Measurements from ENCODE around the gene IFNA5.

The IFNA5 gene

GRCh38 chr9:21305213-21305612 lies at the start of gene IFNA5:
Gene IFNA5 (minus strand): TSS chr9:21305313. CDS start chr9:21305256, 57 bp downstream.
- Histone ChIP-seq H3F3A (ENCODE audit: insufficient read depth, low read length) (no peaks in the 10 kb centered on the region), H3K9ac (ENCODE audit: low read length) (no peak within 1 kb of the TSS), H3K4me3 (ENCODE audit: low read length) (no peak within 1 kb of the TSS), H3K27ac (ENCODE audit: low read length) (no peak within 1 kb of the TSS), H3K4me2 (ENCODE audit: low read depth, low read length) (no peak within 1 kb of the TSS), H3K79me2 (ENCODE audit: low read length) (no peaks in the 10 kb centered on the region), H3K4me1 (ENCODE audit: low read length) (no peaks in the 10 kb centered on the region), H3K27me3 (replicated peaks; ENCODE audit: insufficient read depth, low read length) (no peaks in the 10 kb centered on the region), H4K20me1 (ENCODE audit: insufficient read depth, low read length) (no peaks in the 10 kb centered on the region), H2AFZ (ENCODE audit: low read length) (no peak within 1 kb of the TSS), H3K36me3 (replicated peaks; ENCODE audit: insufficient read depth, low read length) (no peaks in the 10 kb centered on the region), H3K9me2 (replicated peaks; ENCODE audit: insufficient read depth, low read length) (no peaks in the 10 kb centered on the region), H3K9me3 (replicated peaks; ENCODE audit: insufficient read depth, low read length) (no peaks in the 10 kb centered on the region)
- TF ChIP-seq EZH2phosphoT487 (IDR thresholded peaks at IDR 0.05; ENCODE audit: low read length): no peak
- TF ChIP-seq CTCF (IDR thresholded peaks at IDR 0.05; ENCODE audit: low read length): no peak
- TF ChIP-seq EZH2 (optimal IDR thresholded peaks at IDR 0.05; ENCODE audit: low read depth, low read length): no peak
- DNase-seq: no peak

GRCh38 chr9:21350787-21351186 lies 45.7 kb upstream of the IFNA5 start, which contains the start of gene IFNA6:
Gene IFNA6 (minus strand): TSS chr9:21350887. CDS start chr9:21350887, 0 bp downstream.
- H4K20me1 ChIP-seq (ENCODE audit: insufficient read depth, low read length): no peaks in the 10 kb centered on the region
- no peak for TF ChIP-seq CTCF (IDR thresholded peaks at IDR 0.05; ENCODE audit: low read length)
- TF ChIP-seq EZH2phosphoT487 (IDR thresholded peaks at IDR 0.05; ENCODE audit: low read length): no peak
- no peak for TF ChIP-seq EZH2 (optimal IDR thresholded peaks at IDR 0.05; ENCODE audit: low read depth, low read length)

GRCh38 chr9:21348430-21348970 lies 43.4 kb upstream of the IFNA5 start:
- Histone ChIP-seq H3K36me3 (replicated peaks; ENCODE audit: insufficient read depth, low read length) (no peaks in the 10 kb centered on the region), H3K9me2 (replicated peaks; ENCODE audit: insufficient read depth, low read length) (no peaks in the 10 kb centered on the region), H2AFZ (ENCODE audit: low read length) (no peak overlapping the region), H4K20me1 (ENCODE audit: insufficient read depth, low read length) (no peaks in the 10 kb centered on the region), H3K9me3 (replicated peaks; ENCODE audit: insufficient read depth, low read length) (no peaks in the 10 kb centered on the region), H3K4me1 (ENCODE audit: low read length) (no peaks in the 10 kb centered on the region), H3K79me2 (ENCODE audit: low read length) (no peaks in the 10 kb centered on the region), H3K27me3 (replicated peaks; ENCODE audit: insufficient read depth, low read length) (no peaks in the 10 kb centered on the region), H3K4me3 (ENCODE audit: low read length) (no peak overlapping the region), H3K9ac (ENCODE audit: low read length) (no peak overlapping the region), H3K4me2 (ENCODE audit: low read depth, low read length) (no peak overlapping the region), H3F3A (ENCODE audit: insufficient read depth, low read length) (no peaks in the 10 kb centered on the region), H3K27ac (ENCODE audit: low read length) (no peak overlapping the region)
- TF ChIP-seq EZH2 (optimal IDR thresholded peaks at IDR 0.05; ENCODE audit: low read depth, low read length) (no peak), CTCF (IDR thresholded peaks at IDR 0.05; ENCODE audit: low read length) (no peak), EZH2phosphoT487 (IDR thresholded peaks at IDR 0.05; ENCODE audit: low read length) (no peak)
- no peak for DNase-seq

More at GRCh38 chr9:21350787-21351186, 45.7 kb upstream of the IFNA5 start, which contains the start of gene IFNA6:
- Histone ChIP-seq H3K9me3 (replicated peaks; ENCODE audit: insufficient read depth, low read length) (no peaks in the 10 kb centered on the region), H2AFZ (ENCODE audit: low read length) (no peak within 1 kb of the TSS), H3K36me3 (replicated peaks; ENCODE audit: insufficient read depth, low read length) (no peaks in the 10 kb centered on the region), H3K4me3 (ENCODE audit: low read length) (no peak within 1 kb of the TSS), H3K4me2 (ENCODE audit: low read depth, low read length) (no peak within 1 kb of the TSS), H3K27me3 (replicated peaks; ENCODE audit: insufficient read depth, low read length) (peaks cover 12% of the 10 kb centered on the region), H3K4me1 (ENCODE audit: low read length) (no peaks in the 10 kb centered on the region), H3K27ac (ENCODE audit: low read length) (no peak within 1 kb of the TSS), H3K79me2 (ENCODE audit: low read length) (no peaks in the 10 kb centered on the region), H3F3A (ENCODE audit: insufficient read depth, low read length) (no peaks in the 10 kb centered on the region), H3K9ac (ENCODE audit: low read length) (no peak within 1 kb of the TSS), H3K9me2 (replicated peaks; ENCODE audit: insufficient read depth, low read length) (no peaks in the 10 kb centered on the region)
- DNase-seq: no peak
